Measurements from ENCODE around the gene SLCO4A1. TPM values are rescaled to one million over a fixed set of nuclear protein-coding genes. Genes with fewer than 3 reads are reported as not detected.

The SLCO4A1 gene
- total RNA-seq, 2 donors from 2014 or later: 2.9 to 5.0 TPM

DNA sequence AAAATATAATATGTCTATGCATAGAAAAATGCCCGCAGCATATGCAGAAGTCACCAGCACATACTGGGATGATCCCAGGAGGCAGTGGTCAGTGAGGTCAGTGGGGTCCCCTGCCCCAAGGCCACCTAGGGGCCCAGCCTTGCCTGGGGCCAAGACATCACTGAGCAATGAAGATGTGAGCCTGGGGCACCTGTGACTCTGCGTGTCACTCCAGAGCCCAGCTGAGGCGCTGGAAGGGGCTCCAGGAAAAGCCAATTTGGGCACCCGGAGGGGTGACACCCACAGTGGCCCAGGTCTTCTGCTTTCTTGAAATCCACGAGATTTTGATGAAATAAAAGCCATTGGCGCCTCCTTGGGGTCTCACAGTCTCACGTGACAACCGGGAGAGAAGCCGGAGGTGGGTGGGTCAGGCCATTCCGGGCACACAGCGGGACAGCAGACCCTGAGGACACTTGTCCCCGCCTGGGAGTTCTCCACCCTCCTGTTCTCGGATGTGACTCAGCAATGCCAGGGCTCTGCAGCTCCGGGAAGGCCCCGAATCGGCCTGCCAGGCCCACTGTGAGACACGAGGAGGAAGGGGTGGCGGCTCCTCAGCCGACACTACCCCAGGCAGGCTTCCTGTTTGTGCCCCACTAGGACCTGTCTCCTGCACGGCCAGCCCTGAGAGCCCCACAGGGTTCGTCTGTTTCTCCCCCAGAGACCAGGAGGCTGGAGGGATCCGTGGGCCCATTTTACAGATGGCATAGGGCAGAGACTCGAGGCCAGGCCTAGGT is 24.4 kb upstream of the SLCO4A1 start:
- no peaks in the 10 kb centered on the region for H3K36me3 ChIP-seq (ENCODE audit: control insufficient read depth, insufficient read depth, low read length)
- Mint-ChIP-seq H3K4me1 (peaks cover 3% of the 10 kb centered on the region), H3K27me3 (ENCODE audit: insufficient read depth) (no peaks in the 10 kb centered on the region), H3K9me3 (no peaks in the 10 kb centered on the region), H3K4me3 (no peak overlapping the region), H3K36me3 (ENCODE audit: low read depth) (no peaks in the 10 kb centered on the region), H3K27ac (no peak overlapping the region)
- H3K4me1 ChIP-seq (ENCODE audit: control insufficient read depth, insufficient read depth, low read length): no peaks in the 10 kb centered on the region
- no peak overlapping the region for H3K4me3 ChIP-seq (ENCODE audit: low read length)
- no peak for DNase-seq
- no peak overlapping the region for H3K27ac ChIP-seq (ENCODE audit: low read depth, low read length)
- TF ChIP-seq, protein P1, sequence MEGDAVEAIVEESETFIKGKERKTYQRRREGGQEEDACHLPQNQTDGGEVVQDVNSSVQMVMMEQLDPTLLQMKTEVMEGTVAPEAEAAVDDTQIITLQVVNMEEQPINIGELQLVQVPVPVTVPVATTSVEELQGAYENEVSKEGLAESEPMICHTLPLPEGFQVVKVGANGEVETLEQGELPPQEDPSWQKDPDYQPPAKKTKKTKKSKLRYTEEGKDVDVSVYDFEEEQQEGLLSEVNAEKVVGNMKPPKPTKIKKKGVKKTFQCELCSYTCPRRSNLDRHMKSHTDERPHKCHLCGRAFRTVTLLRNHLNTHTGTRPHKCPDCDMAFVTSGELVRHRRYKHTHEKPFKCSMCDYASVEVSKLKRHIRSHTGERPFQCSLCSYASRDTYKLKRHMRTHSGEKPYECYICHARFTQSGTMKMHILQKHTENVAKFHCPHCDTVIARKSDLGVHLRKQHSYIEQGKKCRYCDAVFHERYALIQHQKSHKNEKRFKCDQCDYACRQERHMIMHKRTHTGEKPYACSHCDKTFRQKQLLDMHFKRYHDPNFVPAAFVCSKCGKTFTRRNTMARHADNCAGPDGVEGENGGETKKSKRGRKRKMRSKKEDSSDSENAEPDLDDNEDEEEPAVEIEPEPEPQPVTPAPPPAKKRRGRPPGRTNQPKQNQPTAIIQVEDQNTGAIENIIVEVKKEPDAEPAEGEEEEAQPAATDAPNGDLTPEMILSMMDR (conservative IDR thresholded peaks at IDR 0.05): no peak
- H3K27me3 ChIP-seq (ENCODE audit: control insufficient read depth, insufficient read depth, low read length, poor library complexity, severe bottlenecking): no peaks in the 10 kb centered on the region
- no peaks in the 10 kb centered on the region for H3K9me3 ChIP-seq (ENCODE audit: control insufficient read depth, low read length)
- no peak overlapping the region for H3K9ac ChIP-seq (ENCODE audit: extremely low read depth, low read length, poor library complexity, severe bottlenecking)
- 82 to 87% methylated on average over 15 to 23 of the region's 23 CpGs for WGBS, 2 experiments (ENCODE audit: insufficient coverage in 1 of 2, insufficient read length in 1 of 2)

DNA sequence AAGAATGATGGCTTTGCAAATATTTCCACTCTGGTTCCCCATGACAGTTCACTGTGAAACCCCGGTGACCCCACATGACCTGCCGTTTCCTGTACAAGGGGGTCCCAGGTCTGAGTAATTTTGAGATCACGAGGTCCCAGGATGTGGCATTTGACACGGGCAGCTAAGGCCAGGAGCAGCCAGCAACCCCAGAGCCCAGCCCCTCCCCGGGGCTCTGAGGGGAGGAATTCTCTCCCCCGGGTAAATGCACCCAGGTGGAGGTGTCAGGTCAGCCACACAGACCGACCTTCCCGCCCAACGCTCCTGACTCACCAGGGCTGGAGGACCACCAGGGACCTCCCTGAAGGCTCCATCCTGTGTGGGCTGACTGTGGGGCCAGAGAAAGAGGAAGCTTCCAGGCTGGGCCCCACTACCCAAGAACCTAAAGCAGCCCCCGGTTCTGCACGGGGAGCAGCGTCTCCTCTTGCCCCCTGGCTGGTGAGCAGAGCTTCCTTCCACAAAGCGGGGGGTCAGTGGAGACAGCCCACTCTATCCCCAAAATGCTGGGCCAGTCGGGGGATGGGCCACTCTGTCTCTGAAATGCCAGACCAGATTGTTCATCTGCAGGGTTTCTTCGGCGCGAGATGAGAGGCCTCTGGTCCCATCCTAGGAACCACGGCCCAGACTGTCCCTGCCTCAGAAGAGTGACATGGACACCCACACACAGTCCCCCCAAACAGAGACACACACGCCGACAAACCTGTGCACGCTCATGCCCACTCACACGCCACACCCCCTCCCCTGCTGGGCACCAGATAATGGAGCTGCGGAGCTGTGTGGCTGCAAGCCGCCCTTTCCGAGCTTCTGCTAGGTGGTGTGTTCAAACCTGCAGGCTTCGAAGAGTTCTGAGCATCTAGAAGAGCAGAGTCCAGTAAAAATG is 23.4 kb upstream of the SLCO4A1 start:
- Histone ChIP-seq H3K9me3 (ENCODE audit: control insufficient read depth, low read length) (no peaks in the 10 kb centered on the region), H3K27ac (ENCODE audit: low read depth, low read length) (no peak overlapping the region), H3K36me3 (ENCODE audit: control insufficient read depth, insufficient read depth, low read length) (no peaks in the 10 kb centered on the region), H3K4me3 (ENCODE audit: low read length) (no peak overlapping the region), H3K27me3 (ENCODE audit: control insufficient read depth, insufficient read depth, low read length, poor library complexity, severe bottlenecking) (no peaks in the 10 kb centered on the region), H3K4me1 (ENCODE audit: control insufficient read depth, insufficient read depth, low read length) (peaks cover 4% of the 10 kb centered on the region), H3K9ac (ENCODE audit: extremely low read depth, low read length, poor library complexity, severe bottlenecking) (no peak overlapping the region)
- Mint-ChIP-seq H3K4me1 (peaks cover 11% of the 10 kb centered on the region), H3K27me3 (ENCODE audit: insufficient read depth) (no peaks in the 10 kb centered on the region), H3K27ac (no peak overlapping the region), H3K36me3 (ENCODE audit: low read depth) (no peaks in the 10 kb centered on the region), H3K9me3 (no peaks in the 10 kb centered on the region), H3K4me3 (no peak overlapping the region)
- 78 to 79% methylated on average over 15 to 26 of the region's 26 CpGs for WGBS, 2 experiments (ENCODE audit: insufficient coverage in 1 of 2, insufficient read length in 1 of 2)
- TF ChIP-seq, protein P1 (conservative IDR thresholded peaks at IDR 0.05): no peak
- no peak for DNase-seq

DNA sequence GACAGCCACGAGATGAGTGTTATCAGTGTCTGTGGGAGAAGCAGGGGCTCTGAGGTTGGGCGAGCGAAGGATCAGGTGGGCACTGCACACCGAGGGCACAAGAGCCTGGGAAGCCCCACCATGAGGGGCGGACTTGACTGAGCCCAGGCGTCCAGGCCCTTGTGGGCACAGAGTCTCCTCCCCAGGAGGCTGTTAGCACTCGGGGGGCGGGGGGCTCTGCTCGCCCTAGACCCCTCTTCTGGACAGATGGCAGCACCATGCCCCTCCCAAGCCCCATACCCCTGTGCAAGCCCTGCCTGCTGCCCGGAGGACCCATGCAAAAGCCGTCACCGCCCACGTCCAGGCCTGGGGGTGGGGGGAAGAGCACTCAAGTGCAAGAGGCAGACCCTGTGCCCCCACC is 21.7 kb upstream of the SLCO4A1 start:
- no peaks in the 10 kb centered on the region for H3K9me3 Mint-ChIP-seq
- H3K4me1 Mint-ChIP-seq: peaks cover 11% of the 10 kb centered on the region
- TF ChIP-seq, protein P1 (conservative IDR thresholded peaks at IDR 0.05): no peak
- 83 to 84% methylated on average over 9 of the region's 13 CpGs for WGBS, 2 experiments (ENCODE audit: insufficient coverage in 1 of 2, insufficient read length in 1 of 2)
- H3K9me3 ChIP-seq (ENCODE audit: control insufficient read depth, low read length): no peaks in the 10 kb centered on the region
- H3K4me3 ChIP-seq (ENCODE audit: low read length): no peak overlapping the region
- H3K27me3 ChIP-seq (ENCODE audit: control insufficient read depth, insufficient read depth, low read length, poor library complexity, severe bottlenecking): no peaks in the 10 kb centered on the region
- no peak overlapping the region for H3K27ac ChIP-seq (ENCODE audit: low read depth, low read length)
- no peak overlapping the region for H3K4me3 Mint-ChIP-seq
- peaks cover 4% of the 10 kb centered on the region for H3K4me1 ChIP-seq (ENCODE audit: control insufficient read depth, insufficient read depth, low read length)
- no peak overlapping the region for H3K9ac ChIP-seq (ENCODE audit: extremely low read depth, low read length, poor library complexity, severe bottlenecking)
- DNase-seq: no peak
- H3K27ac Mint-ChIP-seq: no peak overlapping the region
- H3K36me3 Mint-ChIP-seq (ENCODE audit: low read depth): no peaks in the 10 kb centered on the region
- H3K36me3 ChIP-seq (ENCODE audit: control insufficient read depth, insufficient read depth, low read length): no peaks in the 10 kb centered on the region
- no peaks in the 10 kb centered on the region for H3K27me3 Mint-ChIP-seq (ENCODE audit: insufficient read depth)
